NCI-H526 treated with DMSO at 0.1 percent for 48 hours (cell line): Measurements from ENCODE around the gene DEDD2.

Experiments
- DNase-seq: peaks from one replicate; lab custom pipeline; 2025; lab: John Stamatoyannopoulos, UW

The DEDD2 gene

DNA sequence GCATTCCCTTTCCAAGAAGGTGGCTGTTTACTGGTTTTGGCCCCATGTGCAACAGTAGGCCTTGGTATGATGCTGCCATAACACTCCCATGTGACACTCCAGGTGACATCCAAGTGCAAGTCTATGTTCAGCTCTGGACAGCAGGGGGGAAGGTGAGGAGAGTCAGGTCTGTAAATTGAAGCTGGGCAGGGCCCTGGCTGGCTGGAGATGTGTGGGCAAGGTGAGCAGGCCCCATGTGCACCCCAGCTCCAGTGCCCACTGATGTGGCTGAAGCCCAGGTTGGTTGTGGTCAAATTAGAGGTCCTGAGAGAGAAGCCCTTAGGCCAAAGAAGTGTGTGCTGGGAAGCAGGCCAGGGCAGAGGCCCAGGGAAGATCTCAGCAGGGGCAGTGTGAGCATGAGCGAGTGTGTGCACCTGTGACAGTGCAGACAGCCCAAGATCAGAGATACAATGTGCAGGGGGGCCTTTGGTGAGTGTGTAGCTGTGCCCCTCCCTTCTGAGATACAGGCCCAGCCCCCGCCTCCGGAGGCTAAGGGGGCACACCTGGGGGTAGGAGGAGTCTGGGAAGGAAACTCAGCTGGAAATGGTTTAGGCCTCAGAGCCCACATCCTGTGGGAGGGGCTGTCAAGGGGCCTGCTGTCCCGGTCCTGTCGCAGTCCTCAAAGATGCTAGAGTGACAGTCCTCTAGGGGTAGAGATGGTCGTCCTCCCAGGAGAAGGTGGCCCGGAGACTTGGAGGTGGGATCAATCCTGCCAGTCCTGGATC lies 18.6 kb downstream of the DEDD2 start:
- no peak for DNase-seq

DNA sequence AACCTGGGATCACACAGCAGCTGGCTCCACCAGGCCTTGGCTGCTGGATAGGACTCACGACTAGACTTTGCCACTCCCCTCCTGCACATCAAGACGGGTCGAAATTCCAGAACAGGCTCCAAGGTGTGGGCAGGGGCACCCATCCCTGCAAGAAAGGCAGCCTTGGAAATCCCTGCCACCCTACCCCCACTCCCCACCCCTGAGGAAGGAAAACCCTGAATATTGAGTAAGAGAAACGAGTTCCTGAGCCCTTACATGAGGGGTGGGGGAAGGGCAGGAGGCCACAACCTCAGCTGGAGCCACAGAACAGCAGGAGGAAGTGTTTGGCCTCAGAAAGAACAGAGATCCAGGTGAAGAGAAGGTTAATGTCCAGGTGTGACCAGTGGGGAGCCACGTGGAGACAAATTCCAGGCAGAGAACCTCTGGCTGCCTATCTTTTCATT lies 20.1 kb downstream of the DEDD2 start:
- DNase-seq: no peak

DNA sequence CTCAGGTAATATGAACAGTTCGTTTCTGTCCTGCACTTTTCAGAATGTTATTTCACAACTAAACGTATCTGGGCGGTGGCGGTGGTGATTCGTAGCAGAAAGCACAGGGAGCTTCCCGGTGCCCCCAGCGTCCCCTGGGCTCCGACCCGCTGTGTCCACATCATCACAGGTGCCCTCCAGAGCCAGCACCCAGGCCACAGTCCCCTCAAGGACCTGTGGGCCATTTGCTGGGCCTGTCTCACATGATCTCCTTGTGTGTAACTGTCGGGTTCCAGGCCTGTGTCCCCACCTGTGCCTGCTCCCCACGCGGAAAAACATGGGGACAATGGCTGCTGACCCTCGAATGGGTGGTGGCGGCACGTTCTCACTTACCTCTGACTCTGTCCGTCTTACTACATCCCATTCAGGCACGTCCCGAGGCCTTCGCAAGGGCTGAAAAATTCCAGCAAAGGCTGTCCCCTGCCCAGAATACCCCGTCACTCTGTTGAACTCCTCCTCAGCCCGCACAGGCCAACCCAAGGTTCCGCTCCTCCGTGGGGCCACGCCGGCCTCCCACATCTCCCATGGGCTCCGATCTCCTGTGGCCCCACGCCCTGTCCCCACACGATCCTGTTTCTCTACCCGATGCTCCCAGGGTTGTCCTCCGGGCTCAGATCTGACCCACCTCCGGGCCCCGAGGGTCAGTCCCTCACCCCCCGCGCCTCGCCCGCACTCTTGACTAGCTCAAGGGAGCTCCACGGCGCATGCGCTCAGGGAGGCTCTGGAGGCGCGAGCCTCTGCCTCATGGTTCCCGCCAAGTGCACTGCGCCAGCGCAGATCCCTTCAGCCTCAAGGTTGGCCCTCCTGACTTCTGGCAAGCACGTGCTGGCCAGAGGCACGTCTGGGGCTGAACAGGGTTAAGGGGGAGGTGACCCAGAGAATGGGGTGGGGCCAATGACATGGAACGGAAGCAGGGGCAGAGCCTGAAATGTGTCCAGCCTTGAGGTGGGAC lies 21.2 kb downstream of the DEDD2 start:
- DNase-seq: no peak

DNA sequence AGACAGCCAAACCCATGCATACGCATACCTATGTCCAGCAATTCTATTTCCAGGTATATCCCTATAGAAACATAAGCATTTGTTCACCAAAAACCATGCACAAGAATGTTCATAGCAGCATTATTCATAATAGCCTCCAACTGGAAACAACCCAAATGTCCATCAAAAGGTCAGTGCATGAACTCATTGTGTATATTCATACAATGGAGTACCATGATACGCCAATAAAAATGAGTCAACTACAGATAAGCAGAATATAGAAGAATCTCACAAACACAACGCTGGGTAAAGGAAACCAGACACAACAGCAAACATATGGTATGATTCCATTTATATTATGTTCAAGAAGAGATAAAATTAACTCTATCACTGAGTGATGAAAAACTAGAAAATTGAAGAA lies 23.8 kb downstream of the DEDD2 start:
- DNase-seq: no peak

DNA sequence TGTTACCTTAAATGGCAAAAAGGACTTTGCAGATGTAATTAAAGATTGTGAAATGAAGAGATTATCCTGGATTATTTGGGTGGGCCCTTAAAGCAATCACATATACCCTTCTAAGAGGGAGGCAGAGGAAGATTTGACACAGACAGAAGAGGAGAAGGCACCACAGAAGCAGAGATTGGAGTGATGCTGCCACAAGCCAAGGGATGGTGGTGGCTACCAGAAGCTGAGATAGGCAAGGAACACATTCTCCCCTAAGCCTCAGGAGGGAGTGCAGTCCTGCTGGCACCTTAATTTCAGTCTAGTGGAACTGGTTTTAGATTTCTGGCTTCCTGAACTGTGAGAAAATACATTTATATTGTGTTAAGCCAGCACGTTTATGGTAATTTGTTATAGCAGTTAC lies 24.2 kb downstream of the DEDD2 start:
- no peak for DNase-seq

DNA sequence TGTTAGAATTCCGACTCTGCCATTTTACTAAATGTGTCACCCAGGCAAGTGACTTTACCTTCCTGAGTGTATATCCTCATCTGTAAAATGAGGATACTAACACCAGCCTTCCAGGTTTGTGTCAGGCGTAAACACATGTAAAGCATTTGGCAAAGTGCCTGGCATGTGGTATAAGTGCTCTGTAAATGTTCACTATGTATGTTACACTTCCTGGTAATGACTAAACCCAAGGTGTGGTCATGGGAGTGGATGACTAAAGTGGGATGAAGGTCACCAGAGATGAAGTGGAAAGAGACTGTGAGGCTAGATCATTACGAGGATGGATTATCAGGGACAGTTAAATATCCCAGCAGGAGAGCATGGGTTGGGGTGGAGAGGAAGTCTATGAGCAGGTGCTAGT lies 25.6 kb downstream of the DEDD2 start:
- no peak for DNase-seq

DNA sequence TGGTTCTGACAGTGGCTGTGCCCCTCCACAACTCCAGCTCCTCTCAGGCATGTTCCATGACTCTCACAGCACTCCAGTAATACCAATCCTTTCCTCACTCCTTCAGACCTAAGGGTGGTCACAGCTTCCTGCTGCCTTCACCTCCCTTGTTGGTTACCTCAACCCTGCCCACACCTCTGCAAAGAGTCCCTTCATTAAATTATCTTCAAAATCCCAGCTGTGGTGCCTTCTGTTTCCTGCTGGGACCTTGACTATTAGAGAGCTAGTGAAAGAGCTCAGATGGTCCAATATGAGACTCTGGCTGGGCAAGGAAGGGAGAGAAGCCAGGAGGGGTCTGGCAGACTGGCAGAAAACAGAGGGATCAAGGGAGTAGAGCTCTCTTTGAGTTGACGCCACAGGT lies 26.1 kb downstream of the DEDD2 start:
- no peak for DNase-seq

DNA sequence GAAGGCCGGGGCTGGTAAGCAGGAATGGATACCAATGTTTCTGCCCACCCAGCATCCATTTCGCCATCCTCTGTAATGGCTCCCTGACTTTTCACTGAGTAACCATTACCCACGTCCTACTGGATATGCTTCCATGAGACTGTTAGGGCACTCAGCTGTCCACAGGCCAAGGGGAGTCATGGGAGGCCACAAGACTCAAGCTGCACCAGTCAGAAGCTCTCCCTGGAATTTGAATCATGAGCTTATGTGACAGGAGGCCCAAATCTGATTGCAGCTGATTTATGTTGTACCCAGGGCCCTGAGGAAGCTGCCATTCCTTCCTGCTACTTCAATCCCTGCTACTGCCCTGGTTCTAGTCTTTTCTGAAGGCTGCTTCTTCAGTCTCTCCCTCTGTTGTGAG lies 28.3 kb downstream of the DEDD2 start:
- DNase-seq: no peak

DNA sequence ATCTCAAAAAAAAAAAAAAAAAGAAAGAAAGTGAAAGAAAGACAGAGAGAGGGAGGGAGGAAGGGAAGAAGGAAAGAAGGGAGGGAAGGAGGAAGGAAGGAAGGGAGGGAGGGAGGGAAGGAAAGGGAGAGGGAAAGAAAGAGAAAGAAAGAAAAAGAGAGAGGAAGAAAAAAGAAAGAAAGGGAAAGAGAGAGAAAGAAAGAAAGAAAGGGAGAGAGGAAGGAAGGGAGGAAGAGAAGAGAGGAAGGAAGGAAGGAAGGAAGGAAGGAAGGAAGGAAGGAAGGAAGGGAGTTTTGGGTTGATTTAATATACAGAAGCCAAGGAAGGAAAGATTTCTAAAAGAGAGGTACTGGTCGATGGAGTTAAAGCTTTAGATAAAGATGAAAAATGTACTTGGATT lies 28.8 kb downstream of the DEDD2 start:
- DNase-seq: no peak

DNA sequence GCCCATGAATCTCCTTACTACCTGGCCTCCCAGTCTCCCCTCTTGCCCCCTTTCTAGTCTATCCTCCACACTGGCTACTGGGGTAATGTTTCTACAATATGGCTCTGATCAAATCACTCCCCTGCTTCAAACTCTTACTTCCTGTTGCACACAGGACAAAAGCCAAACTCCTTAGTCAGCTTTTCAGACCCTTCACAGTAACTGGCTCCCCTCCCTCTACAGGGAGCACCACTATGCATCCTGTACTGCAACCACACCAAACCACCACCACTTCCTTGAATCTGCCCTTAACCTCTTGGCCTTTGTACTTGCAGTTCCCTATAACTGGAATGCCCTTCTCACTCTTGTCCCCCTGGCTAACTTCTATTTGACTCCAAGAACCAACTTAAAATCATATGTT lies 32.2 kb downstream of the DEDD2 start:
- DNase-seq: no peak

DNA sequence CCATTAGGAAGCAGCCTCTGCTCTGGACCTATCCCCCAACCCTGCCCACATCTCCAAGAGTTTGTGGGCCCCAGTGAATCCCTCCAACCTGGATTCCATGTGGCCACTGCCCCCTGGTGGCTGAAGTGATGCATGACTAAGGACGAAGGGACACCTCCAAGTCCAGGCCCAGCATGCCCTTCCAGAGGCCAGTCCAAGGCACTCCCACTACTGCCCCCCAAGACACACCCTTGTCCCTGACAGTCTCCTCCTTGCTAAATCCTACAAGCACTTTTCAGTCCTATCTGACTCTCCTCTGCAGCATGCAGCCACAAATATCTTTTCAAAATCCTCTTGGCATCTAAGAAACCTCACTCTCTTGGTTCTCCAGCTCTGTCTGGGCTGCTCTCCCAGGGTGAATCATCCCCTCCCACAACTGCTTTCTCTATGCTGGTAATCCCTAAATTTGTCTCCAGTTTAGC lies 33.0 kb downstream of the DEDD2 start:
- DNase-seq: peak; percentile 49

DNA sequence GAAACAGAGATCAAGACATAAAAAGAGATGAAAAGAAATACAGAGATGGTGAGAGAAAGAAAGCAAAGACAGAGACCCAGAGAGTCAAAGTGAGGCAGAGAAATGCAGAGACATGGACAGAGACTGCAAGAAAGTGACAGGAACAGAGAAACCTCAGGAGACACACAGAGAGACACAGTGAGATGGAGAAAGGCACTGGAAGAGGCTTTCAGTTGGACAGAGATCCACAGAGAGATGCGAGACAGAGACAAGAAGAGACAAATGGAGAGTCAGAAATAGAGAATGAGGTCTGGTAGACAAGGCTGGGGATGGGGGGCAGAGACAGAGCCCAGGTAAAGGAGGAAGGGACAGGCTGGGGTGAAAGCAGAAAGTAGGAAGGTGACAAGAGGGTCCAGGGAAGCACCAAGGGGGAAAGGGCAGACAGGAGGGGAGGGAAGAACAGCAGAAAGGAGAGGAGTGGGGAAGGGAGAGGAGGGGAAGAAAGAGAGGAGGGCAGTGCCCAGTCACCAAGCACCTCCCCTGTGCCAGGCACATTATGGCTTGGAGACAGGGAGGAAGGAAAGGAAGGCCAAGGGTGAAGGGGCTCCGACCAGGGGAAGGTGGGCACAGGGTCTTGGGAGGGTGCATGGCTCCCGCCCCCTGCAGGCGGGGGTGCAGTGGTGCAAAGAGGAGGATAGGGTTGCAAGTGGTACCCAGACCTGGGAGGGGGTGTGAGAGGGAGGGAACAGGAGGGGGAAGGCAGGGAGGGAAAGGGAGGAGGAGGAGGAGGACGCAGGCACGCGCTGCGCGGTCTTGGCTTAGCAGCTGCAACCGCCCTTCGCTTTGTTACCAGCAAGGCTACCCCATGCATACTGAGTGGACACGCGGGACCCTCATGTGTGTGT lies 38.4 kb downstream of the DEDD2 start:
- no peak for DNase-seq

DNA sequence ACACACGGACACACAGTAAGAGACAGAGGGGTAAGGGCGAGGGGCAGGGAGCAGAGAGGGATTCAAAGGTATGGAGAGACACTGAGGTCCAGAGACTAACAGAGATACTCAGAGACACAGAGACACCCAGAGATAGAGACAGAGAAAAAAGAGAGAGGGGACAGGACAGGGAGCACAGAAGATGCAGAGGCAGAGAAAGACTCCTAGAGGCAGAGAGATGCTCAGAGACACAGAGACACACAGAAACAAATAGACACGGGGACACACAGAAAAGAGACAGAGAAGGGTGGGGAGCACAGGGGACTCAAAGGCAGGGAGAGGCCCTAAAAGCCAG lies 39.8 kb downstream of the DEDD2 start:
- DNase-seq: no peak

DNA sequence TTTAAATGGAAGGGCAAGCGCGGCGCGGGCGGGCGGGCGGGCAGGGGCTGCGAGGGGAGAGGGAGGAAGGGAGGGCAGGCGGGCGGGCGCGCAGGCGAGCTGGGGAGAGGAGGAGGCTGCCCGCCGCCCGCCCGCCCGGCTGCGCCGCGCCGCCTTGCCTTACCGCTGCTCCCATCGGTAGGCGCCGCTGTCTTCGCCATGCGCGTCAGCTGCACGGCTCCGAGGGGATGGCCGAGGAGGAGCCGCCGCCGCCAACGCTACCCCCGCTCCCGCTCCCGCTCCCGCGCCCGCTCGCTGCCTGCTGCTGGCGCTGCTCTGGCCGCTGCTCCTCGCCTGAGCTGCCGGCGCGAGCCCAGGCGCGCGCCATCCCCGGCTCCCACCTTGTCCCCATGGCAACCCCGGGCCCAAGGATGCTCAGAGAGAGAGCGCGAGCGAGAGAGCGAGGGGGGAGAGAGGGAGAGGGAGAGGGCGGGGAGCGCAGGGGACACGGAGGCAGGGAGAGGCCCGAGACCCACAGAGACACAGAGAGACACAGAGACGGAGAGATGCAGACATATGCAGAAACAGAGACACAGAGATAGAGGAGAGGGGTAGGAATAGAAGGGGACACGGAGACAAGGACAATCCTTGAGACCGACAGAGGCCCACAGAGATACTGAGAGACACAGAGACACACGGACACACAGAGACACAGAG lies 40.3 kb downstream of the DEDD2 start:
- DNase-seq: peak; percentile 91

DNA sequence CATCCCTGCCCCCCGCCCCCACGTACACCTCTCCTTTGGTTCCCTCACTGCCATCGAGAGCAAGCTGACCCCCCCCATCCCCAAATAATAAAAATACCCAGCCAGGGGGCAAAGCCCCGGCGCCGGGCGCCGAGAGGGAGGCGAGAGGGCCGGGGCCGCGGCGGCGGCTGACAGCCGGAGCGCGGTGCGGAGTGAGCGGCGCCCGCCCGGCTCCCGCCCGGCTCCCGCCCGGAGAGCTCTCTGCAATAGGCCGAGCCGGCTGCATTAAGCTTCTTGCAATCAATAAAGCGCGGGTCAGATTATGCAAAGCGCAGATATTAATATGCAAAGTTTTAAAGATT lies 40.9 kb downstream of the DEDD2 start:
- no peak for DNase-seq

DNA sequence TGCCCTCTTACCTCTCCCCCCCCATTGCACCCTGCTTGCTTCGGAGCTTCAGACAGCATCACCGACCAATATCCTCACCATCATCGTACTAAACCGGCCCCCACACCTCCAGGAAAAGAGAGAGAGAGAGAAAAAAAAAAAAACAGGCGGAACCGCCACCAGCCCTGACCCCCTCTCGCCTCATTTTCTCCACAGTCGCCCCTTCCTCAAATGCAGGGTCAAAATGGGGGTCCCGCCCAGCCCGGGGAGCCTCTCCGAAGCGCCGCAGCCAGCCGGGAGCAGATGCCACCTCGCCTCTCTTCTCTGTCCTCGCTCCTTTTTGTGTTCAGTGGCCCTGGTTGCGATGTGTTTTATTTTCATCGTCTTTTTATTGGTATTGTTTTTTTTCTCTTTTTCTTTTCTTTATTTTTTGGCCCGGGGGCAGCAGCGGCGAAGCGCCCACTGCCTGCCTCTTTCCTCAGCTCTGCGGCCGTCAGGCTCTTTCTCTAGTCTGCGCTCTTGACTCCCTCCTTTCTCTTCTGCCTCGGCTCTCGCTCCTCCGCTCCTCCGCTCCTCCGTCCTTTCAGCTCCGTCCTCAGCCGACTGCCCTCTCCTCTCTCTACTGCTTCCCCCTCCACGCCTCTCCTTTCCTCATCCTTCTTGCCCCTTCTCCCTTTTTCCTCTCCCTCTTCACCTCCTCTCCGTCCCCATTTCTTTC lies 41.4 kb downstream of the DEDD2 start:
- DNase-seq: peak; percentile 50

DNA sequence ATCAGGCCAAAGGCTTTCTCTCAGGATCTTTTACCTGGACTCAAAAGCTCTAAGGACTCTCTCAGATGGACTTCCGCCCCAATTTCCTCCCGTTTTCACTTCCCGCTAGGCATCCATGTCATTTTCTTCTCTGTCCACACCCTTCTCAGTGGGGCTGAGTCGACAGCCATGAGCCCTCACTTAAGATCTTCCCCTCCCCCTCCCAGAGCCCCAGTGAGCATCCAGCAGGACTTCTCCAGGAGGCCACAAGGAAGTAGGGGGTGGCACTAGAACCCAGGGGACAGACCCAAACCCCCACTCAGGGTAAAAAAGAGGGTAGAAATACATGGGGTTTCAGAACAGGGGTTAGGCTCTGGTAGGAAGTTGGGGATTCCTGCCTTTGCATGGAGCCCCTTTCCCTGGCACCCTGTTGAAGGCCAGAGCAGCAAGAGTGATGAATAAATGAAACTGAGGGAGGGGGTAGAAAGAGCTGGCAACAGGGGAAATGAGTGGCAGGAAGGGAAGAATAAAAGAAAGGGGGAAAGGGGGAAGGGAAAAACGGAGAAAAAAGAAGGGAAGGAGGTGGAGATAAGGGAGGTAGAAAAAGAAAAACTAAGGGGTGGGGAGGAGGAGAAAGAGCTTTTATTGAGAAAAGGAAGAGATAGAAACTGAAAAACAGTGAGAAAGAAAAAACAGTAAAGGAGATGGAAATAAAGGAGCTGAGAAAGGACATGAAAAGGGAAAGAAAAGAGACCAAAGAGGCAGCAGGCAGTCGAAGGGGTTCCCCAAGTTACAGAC lies 42.3 kb downstream of the DEDD2 start:
- DNase-seq: no peak

DNA sequence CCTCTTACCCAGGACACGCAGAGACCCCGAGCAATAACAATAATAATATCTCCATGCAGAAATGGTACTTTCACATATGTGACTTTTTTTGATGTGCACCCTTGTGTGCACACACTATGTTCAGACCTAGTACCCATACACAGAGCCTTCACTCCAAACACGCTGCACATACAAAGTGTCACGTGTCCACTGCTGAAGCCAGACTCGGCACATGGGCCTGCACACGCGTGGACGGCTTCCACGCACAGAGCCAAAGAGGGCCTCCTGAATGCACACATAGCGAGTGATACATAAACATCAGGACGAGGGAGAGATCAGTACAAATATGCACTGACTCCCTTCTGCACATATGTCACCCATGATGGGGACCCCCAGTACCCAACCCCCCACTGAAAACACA lies 43.3 kb downstream of the DEDD2 start:
- no peak for DNase-seq

DNA sequence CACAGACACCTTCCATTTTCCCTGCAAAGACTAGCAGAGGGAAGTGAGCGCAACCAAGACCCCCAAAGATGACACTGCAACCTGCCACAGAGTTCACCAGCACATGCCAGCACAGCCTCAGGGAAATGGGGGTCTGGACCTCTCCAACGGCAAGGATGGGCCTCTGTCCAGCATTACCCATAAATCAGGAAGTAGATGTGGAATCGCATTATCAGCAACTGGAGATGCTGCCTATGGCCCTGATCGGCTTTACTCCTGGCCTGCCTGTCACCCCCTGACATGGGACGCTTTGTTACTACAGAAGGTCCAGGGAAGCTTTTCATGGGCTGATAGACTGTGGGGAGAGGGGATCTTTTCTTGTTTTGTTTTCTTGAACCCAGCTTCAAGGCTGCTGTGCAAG lies 43.8 kb downstream of the DEDD2 start:
- DNase-seq: no peak

DNA sequence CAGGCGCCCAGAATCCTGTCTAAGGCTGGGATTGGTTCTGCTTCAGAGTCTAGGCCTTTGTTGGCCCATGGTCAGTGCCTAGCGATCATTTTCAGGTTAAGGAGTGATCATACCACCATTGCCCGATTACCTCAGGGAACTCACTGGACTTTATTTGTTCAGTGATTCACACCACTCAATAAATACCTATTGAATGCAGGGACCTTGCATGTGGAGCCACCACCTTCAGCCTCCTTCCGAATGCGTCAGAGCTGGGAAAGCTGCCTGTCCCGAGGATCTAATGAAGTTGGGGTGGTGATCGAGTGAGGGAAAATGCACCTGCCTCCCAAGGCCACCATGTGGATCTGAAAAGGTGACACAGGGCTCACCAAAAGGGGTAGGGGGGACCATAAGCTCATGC lies 45.2 kb downstream of the DEDD2 start:
- DNase-seq: no peak
